Right atrium auricular region (tissue), 2 donors: Measurements from ENCODE around the gene RRAGC. TPM values are rescaled to one million over a fixed set of nuclear protein-coding genes. Genes with fewer than 3 reads are reported as not detected.

Experiments used
- DNase-seq: peaks from one replicate; pipeline ENCODE4 v3.0.0-alpha.2; 2019; ENCODE audit warnings: low spot score
- H3K27ac ChIP-seq, 2 donors: fragments of 200-600 bp; sonication (generic); 1 replicate in 1 of 2; 2 replicates in 1 of 2; pipeline ENCODE4 v1.5.1; 2016 to 2019
- H3K27me3 ChIP-seq, 2 donors: fragments of 200-600 bp; sonication (generic); one replicate each; pipeline versions ENCODE4 v1.5.1 to v1.6.0; 2017 to 2019
- H3K36me3 ChIP-seq: fragments of 200-600 bp; sonication (generic); one replicate; pipeline ENCODE4 v1.5.1; 2016
- H3K4me1 ChIP-seq, 2 donors: fragments of 200-600 bp; sonication (generic); one replicate each; pipeline versions ENCODE4 v1.5.1 to v1.6.0; 2017 to 2019
- H3K4me3 ChIP-seq, 2 donors: fragments of 200-600 bp; sonication (generic); 1 replicate in 1 of 2; 2 replicates in 1 of 2; pipeline ENCODE4 v1.5.1; 2017 to 2019; ENCODE audit warnings: mild to moderate bottlenecking in 1 of 2, moderate library complexity in 1 of 2
- H3K9me3 ChIP-seq, 2 donors: fragments of 200-600 bp; sonication (generic); one replicate each; pipeline ENCODE4 v1.5.1; 2019
- CTCF ChIP-seq, 2 donors: fragments of 200-600 bp; sonication (generic); IDR thresholded peaks; one replicate each; pipeline ENCODE4 v1.5.1; 2019; ENCODE audit warnings: antibody characterized with exemption in 2 of 2
- total RNA-seq, 2 donors: library from RNA; depleted of rRNA; stranded (reverse); fragments of >200 nt; gene quantifications; one replicate each; pipeline ENCODE4 v1.1.0, GENCODE V29; 2016

The RRAGC gene
- total RNA-seq, 2 donors from 2014 or later: 9.2 to 10.7 TPM

GRCh38 chr1:38829368-38829767 is 30.2 kb downstream of the RRAGC start:
- no peaks in the 10 kb centered on the region for H3K27me3 ChIP-seq
- H3K9me3 ChIP-seq: no peaks in the 10 kb centered on the region
- no peak overlapping the region for H3K4me3 ChIP-seq
- H3K4me1 ChIP-seq: no peaks in the 10 kb centered on the region
- no peak for TF ChIP-seq CTCF (IDR thresholded peaks at IDR 0.05)
- no peak overlapping the region for H3K27ac ChIP-seq
- H3K36me3 ChIP-seq: no peaks in the 10 kb centered on the region
- DNase-seq: no peak

GRCh38 chr1:38827318-38827717 is 32.3 kb downstream of the RRAGC start:
- H3K9me3 ChIP-seq: no peaks in the 10 kb centered on the region
- H3K27ac ChIP-seq: no peak overlapping the region
- no peaks in the 10 kb centered on the region for H3K36me3 ChIP-seq
- DNase-seq: no peak
- no peaks in the 10 kb centered on the region for H3K27me3 ChIP-seq
- no peaks in the 10 kb centered on the region for H3K4me1 ChIP-seq
- H3K4me3 ChIP-seq: no peak overlapping the region
- TF ChIP-seq CTCF (IDR thresholded peaks at IDR 0.05): no peak

- Histone ChIP-seq H3K9me3 (no peaks in the 10 kb centered on the region), H3K27me3 (no peaks in the 10 kb centered on the region), H3K27ac (no peak overlapping the region), H3K36me3 (no peaks in the 10 kb centered on the region), H3K4me1 (no peaks in the 10 kb centered on the region), H3K4me3 (no peak overlapping the region)
- DNase-seq: no peak
- no peak for TF ChIP-seq CTCF (IDR thresholded peaks at IDR 0.05)
Measured at GRCh38 chr1:38826886-38827285, 32.7 kb downstream of the RRAGC start.

- no peak for DNase-seq
- Histone ChIP-seq H3K27ac (no peak overlapping the region), H3K4me3 (no peak overlapping the region), H3K9me3 (no peaks in the 10 kb centered on the region), H3K27me3 (no peaks in the 10 kb centered on the region), H3K4me1 (no peaks in the 10 kb centered on the region), H3K36me3 (no peaks in the 10 kb centered on the region)
- TF ChIP-seq CTCF (IDR thresholded peaks at IDR 0.05): no peak
Measured at GRCh38 chr1:38826262-38826661, 33.3 kb downstream of the RRAGC start.

GRCh38 chr1:38820860-38821259 is 38.7 kb downstream of the RRAGC start:
- Histone ChIP-seq H3K27me3 (peaks cover 12 to 20% of the 10 kb centered on the region in 2 donors), H3K9me3 (peaks cover 0 to 7% of the 10 kb centered on the region in 2 donors), H3K27ac (no peak overlapping the region), H3K4me1 (peaks cover 0 to 12% of the 10 kb centered on the region in 2 donors), H3K4me3 (no peak overlapping the region), H3K36me3 (no peaks in the 10 kb centered on the region)
- DNase-seq: no peak
- no peak for TF ChIP-seq CTCF (IDR thresholded peaks at IDR 0.05)

- peaks cover 12 to 20% of the 10 kb centered on the region in 2 donors for H3K27me3 ChIP-seq
- H3K4me1 ChIP-seq: peaks cover 0 to 12% of the 10 kb centered on the region in 2 donors
- H3K9me3 ChIP-seq: peaks cover 0 to 9% of the 10 kb centered on the region in 2 donors
- no peak overlapping the region for H3K27ac ChIP-seq
- TF ChIP-seq CTCF (IDR thresholded peaks at IDR 0.05): no peak
- no peak overlapping the region for H3K4me3 ChIP-seq
- no peaks in the 10 kb centered on the region for H3K36me3 ChIP-seq
- no peak for DNase-seq
Measured at GRCh38 chr1:38819516-38819915, 40.1 kb downstream of the RRAGC start.
